OCI-LY7 (cell line): ENCODE measurements around the gene PDSS2. TPM values are rescaled to one million over a fixed set of nuclear protein-coding genes. Genes with fewer than 3 reads are reported as not detected.

Experiments
- BruUV-seq: library from RNA; stranded (reverse); fragments of 400-500 nt; replicated peaks from 2 replicates; lab custom pipeline; 2021; lab: Mats Ljungman, UMichigan
- CTCF ChIA-PET: fragments of 300-600 bp; sonication (Branson Sonifier 250); formaldehyde crosslinking; loops from one replicate; lab custom pipeline; 2022; ENCODE audit warnings: antibody characterized with exemption; ENCODE audit not compliant: unreplicated experiment; lab: Charles Lee
- POLR2A ChIA-PET: fragments of 300-600 bp; sonication (Branson Sonifier 250); formaldehyde crosslinking; loops from one replicate; lab custom pipeline; 2022; ENCODE audit warnings: antibody characterized with exemption; lab: Charles Lee
- DNase-seq: peaks from one replicate; pipeline ENCODE4 v3.0.0-alpha.2; 2015; ENCODE audit warnings: low spot score
- H2AFZ ChIP-seq: fragments of 200-600 bp; sonication (generic), shearing (Covaris generic); 2 replicates; pipeline ENCODE4 v1.6.1; 2014; ENCODE audit warnings: mild to moderate bottlenecking, antibody characterized with exemption, low read length, moderate library complexity
- H3K27ac ChIP-seq: fragments of 200-600 bp; sonication (generic); 2 replicates; pipeline ENCODE4 v1.5.1; 2014; ENCODE audit warnings: mixed run types, low read depth, mild to moderate bottlenecking, moderate library complexity, low read length, inconsistent platforms; ENCODE audit not compliant: poor library complexity, severe bottlenecking
- H3K36me3 ChIP-seq: fragments of 200-600 bp; sonication (generic); 2 replicates; pipeline ENCODE4 v1.6.1; 2014; ENCODE audit warnings: mild to moderate bottlenecking, antibody characterized with exemption, low read length, moderate library complexity, mixed read lengths; ENCODE audit not compliant: insufficient read depth
- H3K4me1 ChIP-seq: fragments of 200-600 bp; sonication (generic); 2 replicates; pipeline ENCODE4 v1.5.1; 2014; ENCODE audit warnings: mild to moderate bottlenecking, low read length; ENCODE audit not compliant: insufficient read depth, poor library complexity, severe bottlenecking
- H3K4me2 ChIP-seq: fragments of 200-600 bp; sonication (generic); 2 replicates; pipeline ENCODE4 v1.6.1; 2014; ENCODE audit warnings: mild to moderate bottlenecking, low read length
- H3K4me3 ChIP-seq: fragments of 200-600 bp; sonication (generic); 2 replicates; pipeline ENCODE4 v1.5.1; 2014; ENCODE audit warnings: mild to moderate bottlenecking, low read depth, low read length; ENCODE audit not compliant: poor library complexity, severe bottlenecking
- H3K79me2 ChIP-seq: fragments of 200-600 bp; sonication (generic); 2 replicates; pipeline ENCODE4 v1.6.1; 2016; ENCODE audit warnings: low read depth, mild to moderate bottlenecking, low read length, moderate library complexity, mixed read lengths; ENCODE audit not compliant: insufficient read depth
- H3K9me2 ChIP-seq: fragments of 200-600 bp; sonication (generic); 2 replicates; pipeline ENCODE4 v1.6.1; 2016; ENCODE audit warnings: mild to moderate bottlenecking, low read length, mixed read lengths; ENCODE audit not compliant: insufficient read depth
- H3K9me3 ChIP-seq: fragments of 200-600 bp; sonication (generic); 2 replicates; pipeline ENCODE4 v1.6.1; 2014; ENCODE audit warnings: mild to moderate bottlenecking, mixed run types, low read length, mixed read lengths
- H4K20me1 ChIP-seq: fragments of 200-600 bp; sonication (generic); 2 replicates; pipeline ENCODE4 v1.6.1; 2014; ENCODE audit warnings: mild to moderate bottlenecking, antibody characterized with exemption, low read length, moderate library complexity, mixed read lengths; ENCODE audit not compliant: insufficient read depth
- CTCF ChIP-seq: fragments of 200-600 bp; sonication (generic); conservative IDR thresholded peaks from 2 replicates; pipeline ENCODE4 v1.5.1; 2014; ENCODE audit warnings: mild to moderate bottlenecking, antibody characterized with exemption, low read length, moderate library complexity, mixed read lengths
- EZH2phosphoT487 ChIP-seq: fragments of 200-600 bp; sonication (generic); IDR thresholded peaks from 2 replicates; pipeline ENCODE4 v1.6.1; 2018; ENCODE audit warnings: low read depth, borderline replicate concordance, mild to moderate bottlenecking, mixed run types, antibody characterized with exemption, low read length, moderate library complexity, mixed read lengths
- intact Hi-C: fragments of 100-400 bp; cut with micrococcal nuclease; formaldehyde crosslinking; loops from one replicate; pipeline ENCODE4 v1.10.0; 2022; ENCODE audit not compliant: unreplicated experiment
- total RNA-seq, 2 experiments: library from RNA; depleted of rRNA in 1 of 2; stranded (reverse); fragments of >200 nt in 1 of 2; shearing (Covaris generic) in 1 of 2; gene quantifications; 2 replicates each; pipeline ENCODE4 v1.2.3, GENCODE V29; 2014 to 2022

Gene PDSS2
- total RNA-seq, 2 experiments from 2014 or later: 14.7 to 24.9 TPM

- Histone ChIP-seq H3K4me2 (no peak overlapping the region), H3K4me1 (no peaks in the 10 kb centered on the region), H3K9me2 (no peaks in the 10 kb centered on the region), H3K4me3 (no peak overlapping the region), H3K79me2 (no peaks in the 10 kb centered on the region), H3K27ac (no peak overlapping the region), H3K9me3 (no peaks in the 10 kb centered on the region), H4K20me1 (no peaks in the 10 kb centered on the region), H3K36me3 (no peaks in the 10 kb centered on the region), H2AFZ (no peak overlapping the region)
- CTCF ChIA-PET: no interaction called here
- no peak for DNase-seq
- BruUV-seq: no TSS peak
- intact Hi-C loops: no loop called here
- POLR2A ChIA-PET: no interaction called here
- TF ChIP-seq EZH2phosphoT487 (no peak), CTCF (no peak)
These were observed 237.8 kb downstream of the PDSS2 start for GRCh38 chr6:107221519-107221918.

- BruUV-seq: no TSS peak
- no peak for DNase-seq
- Histone ChIP-seq H3K9me3 (no peaks in the 10 kb centered on the region), H3K9me2 (no peaks in the 10 kb centered on the region), H3K4me3 (no peak overlapping the region), H2AFZ (no peak overlapping the region), H3K79me2 (no peaks in the 10 kb centered on the region), H4K20me1 (no peaks in the 10 kb centered on the region), H3K4me2 (no peak overlapping the region), H3K4me1 (no peaks in the 10 kb centered on the region), H3K36me3 (no peaks in the 10 kb centered on the region), H3K27ac (no peak overlapping the region)
- intact Hi-C loops: no loop called here
- ChIA-PET CTCF (no interaction called here), POLR2A (no interaction called here)
- TF ChIP-seq EZH2phosphoT487 (no peak), CTCF (no peak)
These were observed 239.5 kb downstream of the PDSS2 start for GRCh38 chr6:107219851-107220250.

GRCh38 chr6:107218142-107218541, 241.2 kb downstream of the PDSS2 start:
- no peaks in the 10 kb centered on the region for H3K9me3 ChIP-seq
- H3K27ac ChIP-seq: no peak overlapping the region
- DNase-seq: peak; percentile 5
- H3K9me2 ChIP-seq: no peaks in the 10 kb centered on the region
- H3K4me2 ChIP-seq: no peak overlapping the region
- ChIA-PET CTCF (no interaction called here), POLR2A (no interaction called here)
- no peak for TF ChIP-seq CTCF
- TF ChIP-seq EZH2phosphoT487: no peak
- intact Hi-C loops: no loop called here
- BruUV-seq: no TSS peak
- no peak overlapping the region for H2AFZ ChIP-seq
- H4K20me1 ChIP-seq: no peaks in the 10 kb centered on the region
- no peaks in the 10 kb centered on the region for H3K79me2 ChIP-seq
- H3K4me3 ChIP-seq: no peak overlapping the region
- H3K4me1 ChIP-seq: no peaks in the 10 kb centered on the region
- no peaks in the 10 kb centered on the region for H3K36me3 ChIP-seq
